ENCODE data around the gene HOXC10.

HOXC10 gene

GRCh38 chr12:53950437-53950773, 34.5 kb upstream of the HOXC10 start:
- no peak for DNase-seq

GRCh38 chr12:53950789-53951576, 34.0 kb upstream of the HOXC10 start:
- DNase-seq, result no peak

- no peak for DNase-seq
Measured at GRCh38 chr12:53951577-53952334, 33.2 kb upstream of the HOXC10 start.

GRCh38 chr12:53952335-53952694, 32.6 kb upstream of the HOXC10 start:
- no peak for DNase-seq

GRCh38 chr12:53952871-53953734, 31.8 kb upstream of the HOXC10 start:
- no peak for DNase-seq

- DNase-seq, result no peak
Measured at GRCh38 chr12:53953831-53954693, 30.9 kb upstream of the HOXC10 start.

- no peak for DNase-seq
Measured at GRCh38 chr12:53954694-53955035, 30.3 kb upstream of the HOXC10 start, which contains the start of gene HOXC12. Gene HOXC12, plus strand, starts transcription at chr12:53954903. Its CDS starts 27 bp downstream, at chr12:53954930.

GRCh38 chr12:53955036-53955775, 29.7 kb upstream of the HOXC10 start:
- no peak for DNase-seq

- DNase-seq, result no peak
Measured at GRCh38 chr12:53955776-53956250, 29.1 kb upstream of the HOXC10 start.

GRCh38 chr12:53956251-53956887, 28.6 kb upstream of the HOXC10 start:
- DNase-seq, result no peak

GRCh38 chr12:53956914-53957536, 27.9 kb upstream of the HOXC10 start:
- DNase-seq, result no peak

GRCh38 chr12:53958128-53958527, 26.8 kb upstream of the HOXC10 start:
- DNase-seq, result no peak

- DNase-seq, result no peak
Measured at GRCh38 chr12:53959314-53959713, 25.6 kb upstream of the HOXC10 start.

- no peak for DNase-seq
Measured at GRCh38 chr12:53960187-53961024, 24.5 kb upstream of the HOXC10 start.

- DNase-seq, result no peak
Measured at GRCh38 chr12:53961025-53961761, 23.8 kb upstream of the HOXC10 start.

GRCh38 chr12:53963005-53963404, 21.9 kb upstream of the HOXC10 start:
- DNase-seq, result no peak
